Right atrium auricular region (tissue), 2 donors: Measurements from ENCODE around the gene ITIH4. TPM values are rescaled to one million over a fixed set of nuclear protein-coding genes. Genes with fewer than 3 reads are reported as not detected.

Source experiments
- DNase-seq: peaks from one replicate; pipeline ENCODE4 v3.0.0-alpha.2; 2019; ENCODE audit warnings: low spot score
- H3K27ac ChIP-seq, 2 donors: fragments of 200-600 bp; sonication (generic); 1 replicate in 1 of 2; 2 replicates in 1 of 2; pipeline ENCODE4 v1.5.1; 2016 to 2019
- H3K27me3 ChIP-seq, 2 donors: fragments of 200-600 bp; sonication (generic); one replicate each; pipeline versions ENCODE4 v1.5.1 to v1.6.0; 2017 to 2019
- H3K36me3 ChIP-seq: fragments of 200-600 bp; sonication (generic); one replicate; pipeline ENCODE4 v1.5.1; 2016
- H3K4me1 ChIP-seq, 2 donors: fragments of 200-600 bp; sonication (generic); one replicate each; pipeline versions ENCODE4 v1.5.1 to v1.6.0; 2017 to 2019
- H3K4me3 ChIP-seq, 2 donors: fragments of 200-600 bp; sonication (generic); 1 replicate in 1 of 2; 2 replicates in 1 of 2; pipeline ENCODE4 v1.5.1; 2017 to 2019; ENCODE audit warnings: mild to moderate bottlenecking in 1 of 2, moderate library complexity in 1 of 2
- H3K9me3 ChIP-seq, 2 donors: fragments of 200-600 bp; sonication (generic); one replicate each; pipeline ENCODE4 v1.5.1; 2019
- CTCF ChIP-seq, 2 donors: fragments of 200-600 bp; sonication (generic); IDR thresholded peaks; one replicate each; pipeline ENCODE4 v1.5.1; 2019; ENCODE audit warnings: antibody characterized with exemption in 2 of 2
- total RNA-seq, 2 donors: library from RNA; depleted of rRNA; stranded (reverse); fragments of >200 nt; gene quantifications; one replicate each; pipeline ENCODE4 v1.1.0, GENCODE V29; 2016

The ITIH4 gene
- total RNA-seq, 2 donors from 2014 or later: 1.2 TPM; not detected in 1

DNA sequence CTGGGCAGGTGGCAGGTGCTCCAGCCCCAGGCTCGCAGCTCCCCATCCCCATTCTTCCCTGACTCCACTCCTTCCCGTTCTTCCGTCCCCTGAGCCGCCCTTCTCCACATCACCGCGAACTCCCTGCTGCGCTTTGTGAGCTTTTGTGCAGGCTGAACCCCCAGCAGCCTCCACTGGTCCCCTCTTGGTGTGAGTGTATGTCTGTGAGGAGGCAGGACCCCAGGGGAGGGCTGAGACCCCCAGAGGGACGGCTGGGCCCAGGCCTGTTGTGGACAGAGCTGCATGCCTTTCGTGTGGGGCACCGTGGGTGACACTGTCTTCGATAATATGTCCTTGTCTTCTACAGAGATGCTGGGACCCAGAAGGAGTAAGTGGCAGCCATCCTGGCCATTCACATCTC is 43.2 kb downstream of the ITIH4 start:
- H3K27ac ChIP-seq: no peak overlapping the region
- no peak for DNase-seq
- H3K36me3 ChIP-seq: no peaks in the 10 kb centered on the region
- no peaks in the 10 kb centered on the region for H3K4me1 ChIP-seq
- H3K27me3 ChIP-seq: no peaks in the 10 kb centered on the region
- H3K4me3 ChIP-seq: no peak overlapping the region
- no peaks in the 10 kb centered on the region for H3K9me3 ChIP-seq
- TF ChIP-seq CTCF (IDR thresholded peaks at IDR 0.05): no peak

DNA sequence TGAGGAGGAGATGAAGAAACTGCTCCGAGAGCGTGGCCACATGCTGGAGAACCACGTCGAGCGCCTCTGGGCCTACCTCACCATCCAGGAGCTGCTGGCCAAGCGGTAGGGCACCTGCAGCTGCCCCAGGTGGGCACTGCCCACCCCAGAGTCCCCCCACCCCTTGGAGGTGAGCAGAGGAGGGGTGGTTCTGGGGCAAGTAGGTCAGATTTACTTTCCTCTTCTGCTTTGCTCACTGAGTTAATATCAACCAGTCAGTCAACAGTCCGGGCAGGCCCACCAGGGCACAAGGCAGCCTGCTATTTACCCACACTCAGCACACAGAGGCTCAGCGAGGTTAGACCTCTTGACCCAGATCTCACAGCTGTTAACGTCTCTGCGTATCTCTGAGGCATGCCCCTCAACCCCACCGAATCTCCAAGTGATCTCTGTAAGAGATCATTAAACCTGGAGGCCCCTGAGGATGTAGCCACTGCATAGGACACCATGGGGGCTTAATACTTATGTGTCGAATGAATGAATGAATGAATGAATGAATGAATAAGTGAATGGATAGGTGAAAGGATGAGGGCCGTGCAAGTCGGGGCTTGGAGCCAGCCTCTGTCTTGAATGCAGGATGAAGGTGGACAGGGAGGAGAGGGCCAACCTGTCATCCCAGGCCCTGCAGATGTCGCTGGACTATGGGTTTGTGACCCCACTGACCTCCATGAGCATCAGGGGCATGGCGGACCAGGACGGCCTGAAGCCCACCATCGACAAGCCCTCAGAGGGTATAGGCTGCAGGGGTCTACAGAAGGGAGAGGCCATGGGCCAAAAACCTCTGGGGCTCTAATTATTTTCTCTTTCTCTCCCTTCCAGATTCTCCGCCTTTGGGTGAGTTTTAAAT is 43.9 kb downstream of the ITIH4 start:
- no peak for TF ChIP-seq CTCF (IDR thresholded peaks at IDR 0.05)

GRCh38 chr3:52784931-52785590 is 45.4 kb downstream of the ITIH4 start:
- H3K27me3 ChIP-seq: no peaks in the 10 kb centered on the region
- H3K36me3 ChIP-seq: no peaks in the 10 kb centered on the region
- DNase-seq: no peak

More for the DNA sequence above, 43.9 kb downstream of the ITIH4 start:
- no peak overlapping the region for H3K4me3 ChIP-seq
- H3K27me3 ChIP-seq: no peaks in the 10 kb centered on the region
- no peaks in the 10 kb centered on the region for H3K9me3 ChIP-seq
- H3K4me1 ChIP-seq: no peaks in the 10 kb centered on the region
- DNase-seq: no peak
- H3K36me3 ChIP-seq: no peaks in the 10 kb centered on the region
- H3K27ac ChIP-seq: no peak overlapping the region

GRCh38 chr3:52784021-52784621 is 46.4 kb downstream of the ITIH4 start:
- no peak for DNase-seq
- Histone ChIP-seq H3K4me3 (no peak overlapping the region), H3K9me3 (no peaks in the 10 kb centered on the region), H3K4me1 (no peaks in the 10 kb centered on the region), H3K27me3 (no peaks in the 10 kb centered on the region), H3K36me3 (no peaks in the 10 kb centered on the region), H3K27ac (no peak overlapping the region)
- TF ChIP-seq CTCF (IDR thresholded peaks at IDR 0.05): no peak

More at GRCh38 chr3:52784931-52785590, 45.4 kb downstream of the ITIH4 start:
- no peak overlapping the region for H3K27ac ChIP-seq
- H3K4me1 ChIP-seq: no peaks in the 10 kb centered on the region
- TF ChIP-seq CTCF (IDR thresholded peaks at IDR 0.05): no peak
- no peak overlapping the region for H3K4me3 ChIP-seq
- no peaks in the 10 kb centered on the region for H3K9me3 ChIP-seq

DNA sequence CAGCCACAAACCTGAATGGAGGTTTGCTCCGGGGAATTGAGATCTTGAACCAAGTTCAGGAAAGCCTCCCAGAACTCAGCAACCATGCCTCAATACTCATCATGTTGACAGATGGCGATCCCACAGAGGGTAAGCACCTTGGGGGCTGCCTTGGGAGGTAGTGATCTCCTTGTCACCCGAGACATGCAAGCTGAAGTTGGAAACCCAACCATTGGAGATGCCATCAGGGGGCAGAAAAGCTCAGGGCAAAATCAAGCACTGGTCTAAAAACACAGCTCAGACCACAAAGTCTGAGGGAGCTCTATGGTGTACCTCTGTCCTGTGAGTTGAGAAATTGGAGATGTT is 47.3 kb downstream of the ITIH4 start:
- Histone ChIP-seq H3K36me3 (no peaks in the 10 kb centered on the region), H3K27me3 (no peaks in the 10 kb centered on the region), H3K4me3 (no peak overlapping the region), H3K4me1 (no peaks in the 10 kb centered on the region), H3K9me3 (no peaks in the 10 kb centered on the region), H3K27ac (no peak overlapping the region)
- TF ChIP-seq CTCF (IDR thresholded peaks at IDR 0.05): no peak
- no peak for DNase-seq
